Measurements from ENCODE around the gene INSM2.

Gene INSM2

GRCh38 chr14:35549551-35549950 is 15.6 kb downstream of the INSM2 start:
- Mint-ChIP-seq H3K4me3 (no peak overlapping the region), H3K4me1 (no peaks in the 10 kb centered on the region), H3K27ac (no peak overlapping the region), H3K9me3 (no peaks in the 10 kb centered on the region), H3K36me3 (ENCODE audit: low read depth) (no peaks in the 10 kb centered on the region), H3K27me3 (ENCODE audit: low read depth, poor library complexity) (no peaks in the 10 kb centered on the region)
- DNase-seq = no peak
- TF ChIP-seq CTCF (IDR thresholded peaks at IDR 0.05) = no peak

- no peaks in the 10 kb centered on the region for H3K36me3 Mint-ChIP-seq (ENCODE audit: low read depth)
Measured at GRCh38 chr14:35551081-35551480, 17.1 kb downstream of the INSM2 start.

GRCh38 chr14:35553808-35554207 is 19.8 kb downstream of the INSM2 start:
- Mint-ChIP-seq H3K4me1 (no peaks in the 10 kb centered on the region), H3K4me3 (no peak overlapping the region), H3K27ac (no peak overlapping the region), H3K9me3 (no peaks in the 10 kb centered on the region), H3K27me3 (ENCODE audit: low read depth, poor library complexity) (no peaks in the 10 kb centered on the region), H3K36me3 (ENCODE audit: low read depth) (no peaks in the 10 kb centered on the region)
- DNase-seq = no peak
- no peak for TF ChIP-seq CTCF (IDR thresholded peaks at IDR 0.05)

More at GRCh38 chr14:35551081-35551480, 17.1 kb downstream of the INSM2 start:
- no peak for DNase-seq
- TF ChIP-seq CTCF (IDR thresholded peaks at IDR 0.05) = no peak
- Mint-ChIP-seq H3K4me3 (no peak overlapping the region), H3K9me3 (no peaks in the 10 kb centered on the region), H3K4me1 (no peaks in the 10 kb centered on the region), H3K27ac (no peak overlapping the region), H3K27me3 (ENCODE audit: low read depth, poor library complexity) (no peaks in the 10 kb centered on the region)

- H3K4me3 Mint-ChIP-seq = no peak overlapping the region
- TF ChIP-seq CTCF (IDR thresholded peaks at IDR 0.05) = no peak
- no peak overlapping the region for H3K27ac Mint-ChIP-seq
Measured at GRCh38 chr14:35556548-35556947, 22.6 kb downstream of the INSM2 start.

GRCh38 chr14:35557221-35557747 is 23.3 kb downstream of the INSM2 start:
- H3K4me3 Mint-ChIP-seq = no peak overlapping the region
- TF ChIP-seq CTCF (IDR thresholded peaks at IDR 0.05) = no peak
- no peak overlapping the region for H3K27ac Mint-ChIP-seq

More at GRCh38 chr14:35556548-35556947, 22.6 kb downstream of the INSM2 start:
- H3K4me1 Mint-ChIP-seq = no peaks in the 10 kb centered on the region
- H3K9me3 Mint-ChIP-seq = no peaks in the 10 kb centered on the region
- H3K27me3 Mint-ChIP-seq (ENCODE audit: low read depth, poor library complexity) = no peaks in the 10 kb centered on the region
- DNase-seq = no peak
- no peaks in the 10 kb centered on the region for H3K36me3 Mint-ChIP-seq (ENCODE audit: low read depth)

GRCh38 chr14:35558680-35559079 is 24.7 kb downstream of the INSM2 start:
- TF ChIP-seq CTCF (IDR thresholded peaks at IDR 0.05) = no peak
- no peaks in the 10 kb centered on the region for H3K4me1 Mint-ChIP-seq
- H3K9me3 Mint-ChIP-seq = no peaks in the 10 kb centered on the region
- no peaks in the 10 kb centered on the region for H3K27me3 Mint-ChIP-seq (ENCODE audit: low read depth, poor library complexity)
- H3K36me3 Mint-ChIP-seq (ENCODE audit: low read depth) = no peaks in the 10 kb centered on the region
- no peak for DNase-seq
- H3K27ac Mint-ChIP-seq = no peak overlapping the region
- no peak overlapping the region for H3K4me3 Mint-ChIP-seq

More at GRCh38 chr14:35557221-35557747, 23.3 kb downstream of the INSM2 start:
- H3K9me3 Mint-ChIP-seq = no peaks in the 10 kb centered on the region
- DNase-seq = no peak
- no peaks in the 10 kb centered on the region for H3K27me3 Mint-ChIP-seq (ENCODE audit: low read depth, poor library complexity)
- no peaks in the 10 kb centered on the region for H3K4me1 Mint-ChIP-seq
- H3K36me3 Mint-ChIP-seq (ENCODE audit: low read depth) = no peaks in the 10 kb centered on the region

Data from nephron progenitor cell (in vitro differentiated cells).